ENCODE measurements around the gene TCERG1L. TPM values are rescaled to one million over a fixed set of nuclear protein-coding genes. Genes with fewer than 3 reads are reported as not detected.

TCERG1L gene
- total RNA-seq, 1 experiment from 2014 or later = not detected

- ChIA-PET CTCF (no interaction called here), POLR2A (no interaction called here)
- no peak for DNase-seq (ENCODE audit: low read depth, low spot score)
- intact Hi-C loops (cut with micrococcal nuclease; ENCODE audit: unreplicated experiment) = no loop called here
- no TSS peak for BruUV-seq (replicated peaks)
- ATAC-seq = peak; percentile 42; the same call in 1 of the 2 replicates
- Histone ChIP-seq H3K9me3 (ENCODE audit: control insufficient read depth, insufficient read depth, low read depth, low read length) (no peaks in the 10 kb centered on the region), H3K27ac (ENCODE audit: low read length) (no peak overlapping the region), H3K4me3 (ENCODE audit: low read depth in 2 of 2, low read length in 2 of 2) (no peak overlapping the region), H3K36me3 (ENCODE audit: control insufficient read depth, insufficient read depth, low read length) (no peaks in the 10 kb centered on the region), H3K4me1 (ENCODE audit: control insufficient read depth, insufficient read depth, low read length) (no peaks in the 10 kb centered on the region), H3K27me3 (ENCODE audit: control insufficient read depth, insufficient read depth, low read length) (peaks cover 10% of the 10 kb centered on the region)
- in situ Hi-C loops (cut with HindIII; ENCODE audit: low pct_unique_long_range_greater_than_20kb, low sequenced_read_pairs) = no loop called here
- TF ChIP-seq SIN3A (IDR thresholded peaks at IDR 0.05; ENCODE audit: borderline replicate concordance, insufficient read depth, low read depth, low read length) = no peak
- no peak for TF ChIP-seq TCF7L2 (IDR thresholded peaks at IDR 0.05; ENCODE audit: low read depth, low read length)
- no peak for TF ChIP-seq CTCF (IDR thresholded peaks at IDR 0.05)
- TF ChIP-seq, protein P1, sequence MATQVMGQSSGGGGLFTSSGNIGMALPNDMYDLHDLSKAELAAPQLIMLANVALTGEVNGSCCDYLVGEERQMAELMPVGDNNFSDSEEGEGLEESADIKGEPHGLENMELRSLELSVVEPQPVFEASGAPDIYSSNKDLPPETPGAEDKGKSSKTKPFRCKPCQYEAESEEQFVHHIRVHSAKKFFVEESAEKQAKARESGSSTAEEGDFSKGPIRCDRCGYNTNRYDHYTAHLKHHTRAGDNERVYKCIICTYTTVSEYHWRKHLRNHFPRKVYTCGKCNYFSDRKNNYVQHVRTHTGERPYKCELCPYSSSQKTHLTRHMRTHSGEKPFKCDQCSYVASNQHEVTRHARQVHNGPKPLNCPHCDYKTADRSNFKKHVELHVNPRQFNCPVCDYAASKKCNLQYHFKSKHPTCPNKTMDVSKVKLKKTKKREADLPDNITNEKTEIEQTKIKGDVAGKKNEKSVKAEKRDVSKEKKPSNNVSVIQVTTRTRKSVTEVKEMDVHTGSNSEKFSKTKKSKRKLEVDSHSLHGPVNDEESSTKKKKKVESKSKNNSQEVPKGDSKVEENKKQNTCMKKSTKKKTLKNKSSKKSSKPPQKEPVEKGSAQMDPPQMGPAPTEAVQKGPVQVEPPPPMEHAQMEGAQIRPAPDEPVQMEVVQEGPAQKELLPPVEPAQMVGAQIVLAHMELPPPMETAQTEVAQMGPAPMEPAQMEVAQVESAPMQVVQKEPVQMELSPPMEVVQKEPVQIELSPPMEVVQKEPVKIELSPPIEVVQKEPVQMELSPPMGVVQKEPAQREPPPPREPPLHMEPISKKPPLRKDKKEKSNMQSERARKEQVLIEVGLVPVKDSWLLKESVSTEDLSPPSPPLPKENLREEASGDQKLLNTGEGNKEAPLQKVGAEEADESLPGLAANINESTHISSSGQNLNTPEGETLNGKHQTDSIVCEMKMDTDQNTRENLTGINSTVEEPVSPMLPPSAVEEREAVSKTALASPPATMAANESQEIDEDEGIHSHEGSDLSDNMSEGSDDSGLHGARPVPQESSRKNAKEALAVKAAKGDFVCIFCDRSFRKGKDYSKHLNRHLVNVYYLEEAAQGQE (IDR thresholded peaks at IDR 0.05; ENCODE audit: insufficient read depth in 1 of 2, low read depth in 2 of 2, low read length in 1 of 2) = no peak
- no peak for TF ChIP-seq POLR2AphosphoS5 (IDR thresholded peaks at IDR 0.05; ENCODE audit: low read depth, low read length)
Observed at GRCh38 chr10:131250454-131251145, 60.9 kb downstream of the TCERG1L start.

DNA sequence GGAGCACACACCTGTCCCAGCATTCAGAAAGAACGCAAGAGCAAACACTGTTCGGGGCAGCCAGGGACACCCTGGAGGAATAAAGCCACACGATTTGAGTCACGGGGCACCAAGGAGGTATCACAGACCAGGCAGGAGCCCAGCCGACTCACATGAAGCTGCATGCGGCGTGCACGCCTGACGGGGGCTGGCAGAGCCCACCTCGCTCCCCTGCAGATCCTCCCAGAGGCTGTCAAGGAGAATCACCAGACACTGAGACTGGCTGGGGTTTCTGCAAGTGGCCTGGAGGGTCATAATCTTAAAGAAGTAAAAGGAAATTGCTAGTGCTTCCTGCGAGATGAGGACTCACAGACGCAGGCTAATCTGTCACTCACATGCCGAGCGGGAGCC lies 61.6 kb downstream of the TCERG1L start:
- BruUV-seq (replicated peaks) = no TSS peak
- peaks cover 10% of the 10 kb centered on the region; the same call in 1 of the 2 replicates for H3K27me3 ChIP-seq (ENCODE audit: control insufficient read depth, insufficient read depth, low read length)
- DNase-seq (ENCODE audit: low read depth, low spot score) (no peak), ATAC-seq (no peak)
- TF ChIP-seq, protein P1 (IDR thresholded peaks at IDR 0.05; ENCODE audit: insufficient read depth in 1 of 2, low read depth in 2 of 2, low read length in 1 of 2) = no peak
- TF ChIP-seq SIN3A (IDR thresholded peaks at IDR 0.05; ENCODE audit: borderline replicate concordance, insufficient read depth, low read depth, low read length) (no peak), TCF7L2 (IDR thresholded peaks at IDR 0.05; ENCODE audit: low read depth, low read length) (no peak), CTCF (IDR thresholded peaks at IDR 0.05) (no peak), POLR2AphosphoS5 (IDR thresholded peaks at IDR 0.05; ENCODE audit: low read depth, low read length) (no peak)
- intact Hi-C loops (cut with micrococcal nuclease; ENCODE audit: unreplicated experiment) = no loop called here
- no peaks in the 10 kb centered on the region for H3K36me3 ChIP-seq (ENCODE audit: control insufficient read depth, insufficient read depth, low read length)
- H3K4me1 ChIP-seq (ENCODE audit: control insufficient read depth, insufficient read depth, low read length) = no peaks in the 10 kb centered on the region
- no peak overlapping the region for H3K27ac ChIP-seq (ENCODE audit: low read length)
- no peak overlapping the region for H3K4me3 ChIP-seq (ENCODE audit: low read depth in 2 of 2, low read length in 2 of 2)
- in situ Hi-C loops (cut with HindIII; ENCODE audit: low pct_unique_long_range_greater_than_20kb, low sequenced_read_pairs) = no loop called here
- POLR2A ChIA-PET = no interaction called here
- no peaks in the 10 kb centered on the region for H3K9me3 ChIP-seq (ENCODE audit: control insufficient read depth, insufficient read depth, low read depth, low read length)
- CTCF ChIA-PET = interaction anchor here (0.5 kb wide), 1 partner anchor 318 kb away, joined by 3 read pairs; no protein-coding TSS in a partner anchor

Measured in Panc1 (cell line).